ENCODE results near the gene YTHDF1. TPM values are rescaled to one million over a fixed set of nuclear protein-coding genes. Genes with fewer than 3 reads are reported as not detected.

Gene YTHDF1
- total and polyA plus RNA-seq, 2 of the 4 experiments (the other 2 are of a cell fraction), result 10.9 to 22.6 TPM

- Histone ChIP-seq H2AK5ac (ENCODE audit: low read depth, low read length) (peak overlapping the region; percentile 24; the same call in 1 of the 2 replicates), H2BK20ac (ENCODE audit: low read depth, low read length) (peak overlapping the region; percentile 73), H2BK120ac (ENCODE audit: low read depth, low read length) (peak overlapping the region; percentile 89), H2AFZ (replicated peaks; ENCODE audit: low read length, poor library complexity) (peak overlapping the region; percentile 76), H2AK9ac (replicated peaks; ENCODE audit: low read depth, low read length, poor library complexity) (peak overlapping the region; percentile 55), H2BK5ac (ENCODE audit: low read depth, low read length, poor library complexity, severe bottlenecking) (peak overlapping the region; percentile 63), H3K27me3 (ENCODE audit: control insufficient read depth, insufficient read depth, low read length) (no peaks in the 10 kb centered on the region), H3K4me1 (ENCODE audit: control insufficient read depth, insufficient read depth, low read length) (peaks cover 22% of the 10 kb centered on the region), H3K4me2 (ENCODE audit: low read depth, low read length) (peak overlapping the region; percentile 49), H3K4me3 (ENCODE audit: insufficient read depth, low read depth, low read length) (no peak overlapping the region), H3K4ac (ENCODE audit: low read depth, low read length) (peak overlapping the region; percentile 69), H3K14ac (replicated peaks; ENCODE audit: low read depth, low read length) (peak overlapping the region; percentile 62), H3K9me3 (ENCODE audit: control insufficient read depth, insufficient read depth, low read length) (no peaks in the 10 kb centered on the region), H4K20me1 (ENCODE audit: insufficient read depth, low read length) (peaks cover 3% of the 10 kb centered on the region; the same call in 1 of the 2 replicates), H3K23ac (ENCODE audit: low read depth, low read length) (peak overlapping the region; percentile 49), H3K9ac (ENCODE audit: low read depth, low read length) (peak overlapping the region; percentile 6; the same call in 1 of the 2 replicates), H3K18ac (ENCODE audit: low read depth, low read length) (peak overlapping the region; percentile 38; the same call in 1 of the 2 replicates), H3K79me1 (ENCODE audit: low read depth in 1 of 2, low read length in 2 of 2) (no peaks in the 10 kb centered on the region), H3K56ac (ENCODE audit: extremely low read depth, insufficient read depth, low read length) (peak overlapping the region; percentile 56), H3K9me1 (ENCODE audit: insufficient read depth, low read length) (peaks cover 10% of the 10 kb centered on the region; the same call in 1 of the 2 replicates), H2BK15ac (ENCODE audit: low read depth, low read length) (peak overlapping the region; percentile 60; the same call in 2 of the 3 replicates), H4K91ac (ENCODE audit: insufficient read depth, low read depth, low read length) (peak overlapping the region; percentile 84), H4K5ac (ENCODE audit: low read depth, low read length) (peak overlapping the region; percentile 19; the same call in 1 of the 2 replicates), H4K8ac (ENCODE audit: low read depth in 2 of 2, low read length in 2 of 2) (peak overlapping the region; percentile 8 to 67; a peak in 3 of 4 replicates), H3K36me3 (ENCODE audit: control insufficient read depth, insufficient read depth, low read length) (no peaks in the 10 kb centered on the region), H3K27ac (ENCODE audit: insufficient read depth, low read length) (peak overlapping the region; percentile 87)
- ChIA-PET POLR2A (ENCODE audit: unreplicated experiment) (interaction anchor here (0.5 kb wide), 1 partner anchor 41 kb away, joined by 5 read pairs; no protein-coding TSS in a partner anchor), CTCF (interaction anchor here (0.6 to 1.0 kb wide), 2 partner anchors 8 to 49 kb away, joined by 3 to 4 read pairs; no protein-coding TSS in a partner anchor)
- intact Hi-C loops (cut with micrococcal nuclease) (loop anchor here (5.0 kb wide), 1 partner anchor 40 kb away; the partner anchor contains the start of gene ARFGAP1), in situ Hi-C loops (cut with MboI; ENCODE audit: low sequenced_read_pairs) (loop anchor here (5.0 kb wide), 1 partner anchor 40 kb away; the partner anchor contains the start of gene ARFGAP1), dilution Hi-C loops (cut with HindIII; ENCODE audit: low sequenced_read_pairs, unreplicated experiment) (no loop called here)
- WGBS, 2 experiments (ENCODE audit: extremely low coverage in 2 of 2, insufficient read length in 1 of 2), result 6% methylated on average over 5 of the region's 18 CpGs; no CpG with 5 or more reads in 1 of the 2 experiments
- ATAC-seq (ENCODE audit: low read depth) (peak; percentile 92), DNase-seq (peak; percentile 96)
- no TSS peak for BruUV-seq (replicated peaks)
- TF ChIP-seq MXI1 (IDR thresholded peaks at IDR 0.05; ENCODE audit: borderline replicate concordance, low read depth, low read length) (no peak), FOS (IDR thresholded peaks at IDR 0.05; ENCODE audit: low read depth, low read length) (peak; percentile 98), NFE2L2 (IDR thresholded peaks at IDR 0.05; ENCODE audit: low read depth, low read length) (no peak), ELK1 (IDR thresholded peaks at IDR 0.05; ENCODE audit: borderline replicate concordance, low read depth, low read length) (no peak), MAZ (IDR thresholded peaks at IDR 0.05; ENCODE audit: borderline replicate concordance, low read depth, low read length) (no peak), SMC3 (IDR thresholded peaks at IDR 0.05; ENCODE audit: low read depth, low read length) (no peak), RAD21 (IDR thresholded peaks at IDR 0.05; ENCODE audit: low read length) (peak; percentile 11; the same call in 1 of the 2 replicates), CTCF (conservative IDR thresholded peaks at IDR 0.05; ENCODE audit: low read depth, low read length) (no peak), RFX5 (IDR thresholded peaks at IDR 0.05; ENCODE audit: low read depth, low read length) (no peak), CHD1 (IDR thresholded peaks at IDR 0.05; ENCODE audit: low read depth, low read length) (no peak), BHLHE40 (IDR thresholded peaks at IDR 0.05; ENCODE audit: low read depth, low read length) (peak; percentile 76), CEBPB (IDR thresholded peaks at IDR 0.05; ENCODE audit: low read depth, low read length) (no peak), RCOR1 (IDR thresholded peaks at IDR 0.05; ENCODE audit: insufficient replicate concordance, low read length) (no peak)
Observed at GRCh38 chr20:63232235-63233060, 16.5 kb upstream of the YTHDF1 start.
